ENCODE data around the gene COL17A1. TPM values are rescaled to one million over a fixed set of nuclear protein-coding genes. Genes with fewer than 3 reads are reported as not detected.
A peak's percentile ranks its signal among the peaks of the same experiment; 100 is the strongest.

COL17A1 gene
- total RNA-seq, 2 donors from 2014 or later: 1.1 to 2.3 TPM

GRCh38 chr10:104121485-104122224 is 36.0 kb upstream of the COL17A1 start, which contains the start of gene SFR1:
Gene SFR1 (plus strand): TSS chr10:104122171. CDS start chr10:104122184, 13 bp downstream.
- whole genome bisulfite sequencing, 2 experiments (ENCODE audit: insufficient coverage in 1 of 2, insufficient read length in 1 of 2): 0% methylated on average over 11 to 67 of the region's 67 CpGs
- Mint-ChIP-seq H3K36me3 (ENCODE audit: low read depth) (peaks cover 11% of the 10 kb centered on the region), H3K4me1 (peaks cover 28% of the 10 kb centered on the region), H3K27me3 (ENCODE audit: insufficient read depth) (no peaks in the 10 kb centered on the region), H3K27ac (peak within 1 kb of the TSS; percentile 100), H3K4me3 (peak within 1 kb of the TSS; percentile 86), H3K9me3 (no peaks in the 10 kb centered on the region)
- H3K4me3 ChIP-seq (ENCODE audit: low read length): peak within 1 kb of the TSS; percentile 92
- H3K36me3 ChIP-seq (ENCODE audit: control insufficient read depth, insufficient read depth, low read length): no peaks in the 10 kb centered on the region
- H3K27ac ChIP-seq (ENCODE audit: low read depth, low read length): peak within 1 kb of the TSS; percentile 99
- H3K9ac ChIP-seq (ENCODE audit: extremely low read depth, low read length, poor library complexity, severe bottlenecking): peak within 1 kb of the TSS; percentile 98
- no peaks in the 10 kb centered on the region for H3K27me3 ChIP-seq (ENCODE audit: control insufficient read depth, insufficient read depth, low read length, poor library complexity, severe bottlenecking)
- no peaks in the 10 kb centered on the region for H3K4me1 ChIP-seq (ENCODE audit: control insufficient read depth, insufficient read depth, low read length)
- TF ChIP-seq CTCF (conservative IDR thresholded peaks at IDR 0.05): peak; percentile 80
- H3K9me3 ChIP-seq (ENCODE audit: control insufficient read depth, low read length): no peaks in the 10 kb centered on the region
- peak; percentile 100 for DNase-seq

GRCh38 chr10:104120903-104121484 is 35.3 kb upstream of the COL17A1 start:
- peak overlapping the region; percentile 100 for H3K27ac Mint-ChIP-seq
- H3K4me1 Mint-ChIP-seq: peaks cover 28% of the 10 kb centered on the region
- Histone ChIP-seq H3K27ac (ENCODE audit: low read depth, low read length) (peak overlapping the region; percentile 99), H3K9ac (ENCODE audit: extremely low read depth, low read length, poor library complexity, severe bottlenecking) (peak overlapping the region; percentile 98), H3K4me3 (ENCODE audit: low read length) (peak overlapping the region; percentile 92), H3K9me3 (ENCODE audit: control insufficient read depth, low read length) (no peaks in the 10 kb centered on the region), H3K4me1 (ENCODE audit: control insufficient read depth, insufficient read depth, low read length) (no peaks in the 10 kb centered on the region), H3K27me3 (ENCODE audit: control insufficient read depth, insufficient read depth, low read length, poor library complexity, severe bottlenecking) (no peaks in the 10 kb centered on the region), H3K36me3 (ENCODE audit: control insufficient read depth, insufficient read depth, low read length) (no peaks in the 10 kb centered on the region)
- H3K9me3 Mint-ChIP-seq: no peaks in the 10 kb centered on the region
- no peak for TF ChIP-seq CTCF (conservative IDR thresholded peaks at IDR 0.05)
- 2 to 4% methylated on average over 17 to 28 of the region's 28 CpGs for WGBS, 2 experiments (ENCODE audit: insufficient coverage in 1 of 2, insufficient read length in 1 of 2)
- peaks cover 8% of the 10 kb centered on the region for H3K36me3 Mint-ChIP-seq (ENCODE audit: low read depth)
- peak overlapping the region; percentile 86 for H3K4me3 Mint-ChIP-seq
- H3K27me3 Mint-ChIP-seq (ENCODE audit: insufficient read depth): no peaks in the 10 kb centered on the region
- DNase-seq: peak; percentile 92

GRCh38 chr10:104120512-104120902 is 34.8 kb upstream of the COL17A1 start:
- Histone ChIP-seq H3K4me3 (ENCODE audit: low read length) (peak overlapping the region; percentile 92), H3K9me3 (ENCODE audit: control insufficient read depth, low read length) (no peaks in the 10 kb centered on the region), H3K27me3 (ENCODE audit: control insufficient read depth, insufficient read depth, low read length, poor library complexity, severe bottlenecking) (no peaks in the 10 kb centered on the region), H3K27ac (ENCODE audit: low read depth, low read length) (peak overlapping the region; percentile 99), H3K9ac (ENCODE audit: extremely low read depth, low read length, poor library complexity, severe bottlenecking) (peak overlapping the region; percentile 98), H3K4me1 (ENCODE audit: control insufficient read depth, insufficient read depth, low read length) (no peaks in the 10 kb centered on the region), H3K36me3 (ENCODE audit: control insufficient read depth, insufficient read depth, low read length) (no peaks in the 10 kb centered on the region)
- no peak for TF ChIP-seq CTCF (conservative IDR thresholded peaks at IDR 0.05)
- Mint-ChIP-seq H3K27ac (peak overlapping the region; percentile 100), H3K9me3 (no peaks in the 10 kb centered on the region), H3K27me3 (ENCODE audit: insufficient read depth) (no peaks in the 10 kb centered on the region), H3K4me1 (peaks cover 28% of the 10 kb centered on the region), H3K4me3 (peak overlapping the region; percentile 86), H3K36me3 (ENCODE audit: low read depth) (peaks cover 5% of the 10 kb centered on the region)
- no peak for DNase-seq
- WGBS, 2 experiments (ENCODE audit: insufficient coverage in 1 of 2, insufficient read length in 1 of 2): 90% methylated on average over 2 of the region's 2 CpGs; no CpG with 5 or more reads in 1 of the 2 experiments

All from endodermal cell (in vitro differentiated cells).